Measurements from ENCODE around the gene SLC30A3. TPM values are rescaled to one million over a fixed set of nuclear protein-coding genes. Genes with fewer than 3 reads are reported as not detected.

Gene SLC30A3
- total RNA-seq, 2 donors from 2014 or later: 1.5 to 2.8 TPM

DNA sequence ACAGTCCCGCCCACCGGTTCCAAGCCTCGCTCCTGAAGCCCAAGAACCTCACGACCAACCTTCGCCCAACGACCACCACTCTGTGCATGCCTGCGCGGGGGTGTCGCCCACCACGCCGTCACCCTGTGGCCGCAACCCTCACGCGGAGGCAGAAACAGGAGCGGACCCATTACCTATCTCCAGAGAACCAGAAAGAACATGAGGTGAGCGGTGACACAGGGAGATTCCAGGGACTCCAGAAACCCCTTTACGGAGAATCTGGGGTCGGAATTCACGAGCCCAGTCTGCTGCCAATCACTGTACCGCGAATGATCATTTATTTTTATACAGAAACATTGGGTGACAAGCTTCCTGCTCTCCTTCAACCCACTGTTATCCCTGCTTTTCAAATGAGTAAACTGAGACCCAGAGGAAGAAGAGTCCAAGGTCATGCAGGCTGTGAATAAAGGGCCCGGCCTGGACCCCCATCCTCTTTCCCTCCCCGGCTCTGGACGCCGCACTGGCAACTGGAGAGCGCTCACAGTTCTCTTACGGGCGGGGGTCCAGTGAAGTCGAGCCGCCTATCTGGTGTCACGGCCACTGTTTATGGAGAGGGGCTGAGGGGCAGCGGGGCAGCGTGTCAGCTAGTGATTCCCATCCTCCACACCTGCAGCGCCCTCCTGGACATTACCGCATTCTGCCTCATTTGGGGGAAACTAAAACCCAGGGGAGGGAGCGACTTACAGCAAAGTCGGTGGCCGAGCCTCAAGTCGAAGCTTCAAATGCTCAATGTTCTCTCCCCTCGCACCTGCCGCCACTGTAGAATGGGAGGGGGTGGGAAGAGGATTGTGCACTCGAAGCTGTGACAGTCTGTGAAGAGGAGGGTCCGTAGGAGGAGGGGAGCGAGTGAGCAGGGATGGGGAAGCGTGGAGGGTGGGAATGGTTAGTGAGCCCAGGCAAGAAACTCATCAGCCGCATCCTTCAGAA, 723 bp upstream of the SLC30A3 start:
- Mint-ChIP-seq H3K36me3 (ENCODE audit: low read depth) (no peaks in the 10 kb centered on the region), H3K27me3 (ENCODE audit: insufficient read depth) (peaks cover 38% of the 10 kb centered on the region), H3K4me3 (peak overlapping the region; percentile 55), H3K9me3 (no peaks in the 10 kb centered on the region), H3K27ac (no peak overlapping the region), H3K4me1 (peaks cover 14% of the 10 kb centered on the region)
- TF ChIP-seq, protein P1, sequence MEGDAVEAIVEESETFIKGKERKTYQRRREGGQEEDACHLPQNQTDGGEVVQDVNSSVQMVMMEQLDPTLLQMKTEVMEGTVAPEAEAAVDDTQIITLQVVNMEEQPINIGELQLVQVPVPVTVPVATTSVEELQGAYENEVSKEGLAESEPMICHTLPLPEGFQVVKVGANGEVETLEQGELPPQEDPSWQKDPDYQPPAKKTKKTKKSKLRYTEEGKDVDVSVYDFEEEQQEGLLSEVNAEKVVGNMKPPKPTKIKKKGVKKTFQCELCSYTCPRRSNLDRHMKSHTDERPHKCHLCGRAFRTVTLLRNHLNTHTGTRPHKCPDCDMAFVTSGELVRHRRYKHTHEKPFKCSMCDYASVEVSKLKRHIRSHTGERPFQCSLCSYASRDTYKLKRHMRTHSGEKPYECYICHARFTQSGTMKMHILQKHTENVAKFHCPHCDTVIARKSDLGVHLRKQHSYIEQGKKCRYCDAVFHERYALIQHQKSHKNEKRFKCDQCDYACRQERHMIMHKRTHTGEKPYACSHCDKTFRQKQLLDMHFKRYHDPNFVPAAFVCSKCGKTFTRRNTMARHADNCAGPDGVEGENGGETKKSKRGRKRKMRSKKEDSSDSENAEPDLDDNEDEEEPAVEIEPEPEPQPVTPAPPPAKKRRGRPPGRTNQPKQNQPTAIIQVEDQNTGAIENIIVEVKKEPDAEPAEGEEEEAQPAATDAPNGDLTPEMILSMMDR (conservative IDR thresholded peaks at IDR 0.05): no peak
- no peak overlapping the region for H3K9ac ChIP-seq (ENCODE audit: extremely low read depth, low read length, poor library complexity, severe bottlenecking)
- 2 to 3% methylated on average over 17 to 46 of the region's 46 CpGs for WGBS, 2 experiments (ENCODE audit: insufficient coverage in 1 of 2, insufficient read length in 1 of 2)
- H3K9me3 ChIP-seq (ENCODE audit: control insufficient read depth, low read length): no peaks in the 10 kb centered on the region
- peak; percentile 65 for DNase-seq
- H3K36me3 ChIP-seq (ENCODE audit: control insufficient read depth, insufficient read depth, low read length): no peaks in the 10 kb centered on the region
- no peak overlapping the region for H3K27ac ChIP-seq (ENCODE audit: low read depth, low read length)
- H3K4me3 ChIP-seq (ENCODE audit: low read length): peak overlapping the region; percentile 78
- peaks cover 88% of the 10 kb centered on the region for H3K27me3 ChIP-seq (ENCODE audit: control insufficient read depth, insufficient read depth, low read length, poor library complexity, severe bottlenecking)
- no peaks in the 10 kb centered on the region for H3K4me1 ChIP-seq (ENCODE audit: control insufficient read depth, insufficient read depth, low read length)

DNA sequence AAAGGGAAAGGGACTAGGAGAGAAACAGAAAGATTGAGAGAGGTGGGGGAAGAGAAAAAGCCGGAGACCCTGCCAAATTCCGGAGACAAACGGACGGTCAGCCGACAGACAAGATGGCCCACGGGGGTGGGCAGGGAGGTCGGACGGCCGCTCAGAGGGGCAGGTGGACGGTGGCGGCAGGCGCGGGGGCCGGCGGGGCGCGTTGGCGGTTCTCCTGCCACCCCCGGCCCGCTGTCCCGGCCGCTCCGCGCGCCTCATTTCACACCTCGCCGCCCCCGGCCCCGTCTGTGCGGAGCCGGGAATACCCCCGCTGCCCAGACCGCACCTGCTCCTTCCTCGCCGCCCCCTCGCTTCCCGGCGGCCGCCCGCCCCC, 935 bp downstream of the SLC30A3 start:
- Histone ChIP-seq H3K27me3 (ENCODE audit: control insufficient read depth, insufficient read depth, low read length, poor library complexity, severe bottlenecking) (peaks cover 86% of the 10 kb centered on the region), H3K4me3 (ENCODE audit: low read length) (no peak overlapping the region)

DNA sequence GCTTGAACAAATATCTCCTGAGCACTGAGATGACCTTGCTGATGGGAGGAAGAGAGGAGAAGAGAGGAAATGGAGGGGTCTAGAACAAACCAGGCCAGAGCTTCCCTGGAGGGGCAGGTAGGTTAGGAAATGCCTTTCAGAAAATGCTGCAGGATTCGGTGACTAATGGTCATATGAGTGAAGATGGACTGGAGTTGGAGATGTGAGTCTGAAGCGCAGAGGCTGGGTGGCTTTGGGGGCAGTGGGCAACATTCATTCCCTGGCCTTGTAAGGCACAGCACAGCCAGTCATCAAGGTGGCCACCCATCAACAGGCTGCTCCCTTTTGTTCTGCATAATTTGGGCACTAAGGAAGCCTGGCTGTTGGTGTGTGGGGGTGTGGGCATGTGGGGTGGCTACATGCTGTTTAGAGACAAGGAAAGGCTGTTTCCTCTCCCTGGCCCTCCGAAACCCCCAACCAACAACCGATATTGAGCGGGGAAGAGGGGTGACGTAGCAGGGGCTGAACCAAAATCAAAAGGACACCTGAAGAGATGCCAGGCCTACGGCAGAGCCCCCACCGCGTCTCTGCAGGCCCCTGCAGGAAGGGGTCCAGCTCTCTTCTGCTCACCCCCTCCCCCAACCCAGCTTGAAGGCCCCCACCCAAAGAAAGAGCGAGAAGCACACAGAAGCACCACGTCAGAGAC, 1.5 kb downstream of the SLC30A3 start:
- peak; percentile 38 for DNase-seq
- Histone ChIP-seq H3K4me1 (ENCODE audit: control insufficient read depth, insufficient read depth, low read length) (peaks cover 3% of the 10 kb centered on the region), H3K36me3 (ENCODE audit: control insufficient read depth, insufficient read depth, low read length) (no peaks in the 10 kb centered on the region), H3K9ac (ENCODE audit: extremely low read depth, low read length, poor library complexity, severe bottlenecking) (no peak overlapping the region), H3K27me3 (ENCODE audit: control insufficient read depth, insufficient read depth, low read length, poor library complexity, severe bottlenecking) (peaks cover 86% of the 10 kb centered on the region), H3K27ac (ENCODE audit: low read depth, low read length) (no peak overlapping the region), H3K4me3 (ENCODE audit: low read length) (no peak overlapping the region), H3K9me3 (ENCODE audit: control insufficient read depth, low read length) (no peaks in the 10 kb centered on the region)
- Mint-ChIP-seq H3K36me3 (ENCODE audit: low read depth) (no peaks in the 10 kb centered on the region), H3K9me3 (no peaks in the 10 kb centered on the region), H3K27me3 (ENCODE audit: insufficient read depth) (peaks cover 50% of the 10 kb centered on the region), H3K4me1 (peaks cover 21% of the 10 kb centered on the region), H3K27ac (no peak overlapping the region), H3K4me3 (peak overlapping the region; percentile 40)
- whole genome bisulfite sequencing, 2 experiments (ENCODE audit: insufficient coverage in 1 of 2, insufficient read length in 1 of 2): 45 to 55% methylated on average over 6 to 11 of the region's 11 CpGs
- TF ChIP-seq, protein P1 (conservative IDR thresholded peaks at IDR 0.05): no peak

More for the DNA sequence above, 935 bp downstream of the SLC30A3 start:
- peak; percentile 58 for DNase-seq
- peaks cover 21% of the 10 kb centered on the region for H3K4me1 Mint-ChIP-seq
- no peak overlapping the region for H3K27ac Mint-ChIP-seq
- Histone ChIP-seq H3K9me3 (ENCODE audit: control insufficient read depth, low read length) (no peaks in the 10 kb centered on the region), H3K36me3 (ENCODE audit: control insufficient read depth, insufficient read depth, low read length) (no peaks in the 10 kb centered on the region), H3K4me1 (ENCODE audit: control insufficient read depth, insufficient read depth, low read length) (peaks cover 3% of the 10 kb centered on the region), H3K9ac (ENCODE audit: extremely low read depth, low read length, poor library complexity, severe bottlenecking) (no peak overlapping the region), H3K27ac (ENCODE audit: low read depth, low read length) (no peak overlapping the region)
- TF ChIP-seq, protein P1 (conservative IDR thresholded peaks at IDR 0.05): no peak
- H3K36me3 Mint-ChIP-seq (ENCODE audit: low read depth): no peaks in the 10 kb centered on the region
- H3K9me3 Mint-ChIP-seq: no peaks in the 10 kb centered on the region
- peak overlapping the region; percentile 40 for H3K4me3 Mint-ChIP-seq
- 6 to 8% methylated on average over 8 to 40 of the region's 40 CpGs for WGBS, 2 experiments (ENCODE audit: insufficient coverage in 1 of 2, insufficient read length in 1 of 2)
- peaks cover 45% of the 10 kb centered on the region for H3K27me3 Mint-ChIP-seq (ENCODE audit: insufficient read depth)
